ENCODE measurements around the gene TMA7B. TPM values are rescaled to one million over a fixed set of nuclear protein-coding genes. Genes with fewer than 3 reads are reported as not detected.

Gene TMA7B
- total and polyA plus RNA-seq, 10 of the 15 experiments (the other 5 are each of a cell fraction or from before 2014, with no cell fraction given), result 0.33 to 2.9 (median 1.8) TPM

DNA sequence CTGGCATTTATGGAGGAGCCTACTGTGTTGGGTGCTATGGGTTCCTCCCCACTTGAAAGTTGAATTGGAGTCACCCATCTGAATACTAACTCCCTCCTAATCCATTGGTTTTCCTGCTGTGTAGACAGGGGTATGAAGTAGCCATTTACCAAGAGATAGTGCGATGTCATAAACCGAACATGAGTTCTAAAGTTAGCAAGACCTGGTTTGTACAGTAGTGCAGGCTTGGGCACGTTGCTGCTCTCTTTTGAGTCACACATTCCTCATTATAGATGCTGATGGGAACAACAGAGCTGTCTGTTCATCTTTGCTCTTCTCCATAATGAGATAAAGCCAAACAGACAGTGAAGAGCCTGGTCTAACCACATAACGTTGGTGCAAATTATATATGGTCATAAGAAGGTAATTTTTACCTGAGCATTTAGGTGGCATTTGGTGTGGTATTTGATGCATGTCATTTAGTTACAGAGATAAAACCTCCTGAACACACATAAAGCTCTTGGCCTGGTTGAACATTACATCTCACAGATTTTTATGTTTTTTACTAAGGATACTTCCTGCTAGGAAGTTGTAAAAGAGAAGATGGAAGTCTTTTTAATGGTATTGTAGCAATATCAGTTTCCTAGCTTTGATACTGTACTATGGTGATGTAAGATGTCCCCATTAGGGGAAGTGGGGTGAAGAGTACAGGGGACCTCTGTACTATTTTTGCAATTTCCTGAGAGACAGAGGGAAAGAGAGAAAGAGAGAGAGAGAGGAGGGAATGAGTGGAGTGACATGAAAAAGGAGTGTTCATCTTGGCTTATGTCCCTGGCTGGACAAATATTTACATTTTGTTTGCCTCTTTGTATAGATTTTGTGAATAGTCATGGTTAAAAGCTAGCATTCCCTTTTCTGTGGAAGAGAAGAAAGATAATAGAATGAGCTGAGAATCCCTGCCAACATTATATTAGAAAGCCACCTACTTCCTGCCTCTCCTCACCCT lies 31.4 kb upstream of the TMA7B start:
- no peak for DNase-seq (ENCODE audit: low read depth, low spot score)
- Histone ChIP-seq H3K9ac (ENCODE audit: control insufficient read depth, insufficient read depth, low read length) (no peak overlapping the region), H3K79me2 (ENCODE audit: control insufficient read depth, insufficient read depth, low read length) (peaks cover 93% of the 10 kb centered on the region), H3K27me3 (replicated peaks in 1 of 2; ENCODE audit: control insufficient read depth in 2 of 2, insufficient read depth in 2 of 2, low read length in 1 of 2) (no peaks in the 10 kb centered on the region), H3K27ac (ENCODE audit: control insufficient read depth, insufficient read depth) (no peak overlapping the region), H3K4me2 (ENCODE audit: control insufficient read depth, insufficient read depth) (peak overlapping the region; percentile 10; the same call in 1 of the 2 replicates), H3K4me1 (ENCODE audit: control insufficient read depth, insufficient read depth, low read length) (peaks cover 33% of the 10 kb centered on the region), H4K20me1 (ENCODE audit: control insufficient read depth, insufficient read depth) (no peaks in the 10 kb centered on the region; the same call in 1 of the 2 replicates), H3K4me3 (no peak overlapping the region), H2AFZ (ENCODE audit: control insufficient read depth, low read depth, low read length) (no peak overlapping the region), H3K36me3 (ENCODE audit: control insufficient read depth in 2 of 2, insufficient read depth in 2 of 2, low read length in 1 of 2) (peaks cover 4 to 12% of the 10 kb centered on the region in 2 experiments), H3K9me3 (replicated peaks; ENCODE audit: control insufficient read depth, insufficient read depth, low read length) (no peaks in the 10 kb centered on the region)
- intact Hi-C loops (cut with micrococcal nuclease; ENCODE audit: unreplicated experiment), result no loop called here
- no peak for FAIRE-seq
- WGBS (ENCODE audit: insufficient coverage, insufficient replicate concordance, low lambda C conversion rate, missing lambda C conversion rate), result 70% methylated on average over 4 of the region's 4 CpGs
- in situ Hi-C loops (cut with MboI), result no loop called here
- ChIA-PET RAD21 (ENCODE audit: unreplicated experiment) (interaction anchor here (1.0 to 2.3 kb wide), 3 partner anchors 8 to 96 kb away, joined by 4 to 6 read pairs (median 4); no protein-coding TSS in a partner anchor), SMC1A (ENCODE audit: uncharacterized antibody, unreplicated experiment) (interaction anchor here (1.1 to 11.4 kb wide), 7 partner anchors 8 to 119 kb away, joined by 3 to 102 read pairs (median 4); no protein-coding TSS in a partner anchor), POLR2A (interaction anchor here (0.6 to 1.6 kb wide), 4 partner anchors 13 to 65 kb away, joined by 3 to 7 read pairs (median 3); no protein-coding TSS in a partner anchor), CTCF (interaction anchor here (0.7 to 3.1 kb wide), 5 partner anchors 8 to 96 kb away, joined by 3 to 11 read pairs (median 3); no protein-coding TSS in a partner anchor)
- no TSS peak for BruUV-seq (replicated peaks)
- TF ChIP-seq DPF2 (IDR thresholded peaks at IDR 0.05) (no peak), RUNX3 (IDR thresholded peaks at IDR 0.05; ENCODE audit: low read length) (peak; percentile 21; the same call in 1 of the 2 replicates), NFIC (IDR thresholded peaks at IDR 0.05; ENCODE audit: low read depth, low read length) (peak; percentile 29; the same call in 1 of the 2 replicates), MTA2 (IDR thresholded peaks at IDR 0.05; ENCODE audit: low read depth) (peak; percentile 20; the same call in 1 of the 2 replicates)
- ATAC-seq, result peak; percentile 24; the same call in 2 of the 3 replicates

DNA sequence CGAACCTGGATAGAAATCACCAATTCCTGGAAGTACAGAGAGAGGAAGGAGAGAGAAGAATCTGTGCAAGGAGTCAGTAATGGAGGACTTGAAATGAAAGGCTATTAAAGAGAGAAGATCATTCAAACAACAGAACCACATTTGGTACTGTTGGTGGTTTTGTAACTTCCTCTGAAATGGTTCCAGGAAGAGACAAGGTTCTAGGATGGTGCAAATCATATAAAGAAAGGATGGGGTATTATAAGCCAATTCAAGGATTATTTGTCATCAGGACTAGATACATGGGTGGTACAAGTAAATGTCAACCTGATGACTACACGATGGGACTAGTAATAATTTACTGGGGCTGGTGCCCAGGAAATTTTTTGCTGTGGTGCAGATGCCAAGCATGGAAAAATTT lies 28.9 kb upstream of the TMA7B start:
- ATAC-seq (no peak), DNase-seq (ENCODE audit: low read depth, low spot score) (no peak), FAIRE-seq (no peak)
- H3K27me3 ChIP-seq (replicated peaks in 1 of 2; ENCODE audit: control insufficient read depth in 2 of 2, insufficient read depth in 2 of 2, low read length in 1 of 2), result no peaks in the 10 kb centered on the region
- no TSS peak for BruUV-seq (replicated peaks)
- H2AFZ ChIP-seq (ENCODE audit: control insufficient read depth, low read depth, low read length), result no peak overlapping the region
- TF ChIP-seq PML (IDR thresholded peaks at IDR 0.05; ENCODE audit: low read length) (no peak), HCFC1 (IDR thresholded peaks at IDR 0.05; ENCODE audit: low read length) (no peak), CEBPB (IDR thresholded peaks at IDR 0.05; ENCODE audit: borderline replicate concordance in 1 of 2, low read depth in 2 of 2, low read length in 2 of 2) (no peak), LARP7 (IDR thresholded peaks at IDR 0.05) (no peak), MYC (IDR thresholded peaks at IDR 0.05; ENCODE audit: insufficient read depth, insufficient read length, insufficient replicate concordance, low read length, severe bottlenecking) (no peak)
- TF ChIP-seq, protein P1, sequence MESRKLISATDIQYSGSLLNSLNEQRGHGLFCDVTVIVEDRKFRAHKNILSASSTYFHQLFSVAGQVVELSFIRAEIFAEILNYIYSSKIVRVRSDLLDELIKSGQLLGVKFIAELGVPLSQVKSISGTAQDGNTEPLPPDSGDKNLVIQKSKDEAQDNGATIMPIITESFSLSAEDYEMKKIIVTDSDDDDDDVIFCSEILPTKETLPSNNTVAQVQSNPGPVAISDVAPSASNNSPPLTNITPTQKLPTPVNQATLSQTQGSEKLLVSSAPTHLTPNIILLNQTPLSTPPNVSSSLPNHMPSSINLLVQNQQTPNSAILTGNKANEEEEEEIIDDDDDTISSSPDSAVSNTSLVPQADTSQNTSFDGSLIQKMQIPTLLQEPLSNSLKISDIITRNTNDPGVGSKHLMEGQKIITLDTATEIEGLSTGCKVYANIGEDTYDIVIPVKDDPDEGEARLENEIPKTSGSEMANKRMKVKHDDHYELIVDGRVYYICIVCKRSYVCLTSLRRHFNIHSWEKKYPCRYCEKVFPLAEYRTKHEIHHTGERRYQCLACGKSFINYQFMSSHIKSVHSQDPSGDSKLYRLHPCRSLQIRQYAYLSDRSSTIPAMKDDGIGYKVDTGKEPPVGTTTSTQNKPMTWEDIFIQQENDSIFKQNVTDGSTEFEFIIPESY (IDR thresholded peaks at IDR 0.05), result no peak
- TF ChIP-seq, protein P2, sequence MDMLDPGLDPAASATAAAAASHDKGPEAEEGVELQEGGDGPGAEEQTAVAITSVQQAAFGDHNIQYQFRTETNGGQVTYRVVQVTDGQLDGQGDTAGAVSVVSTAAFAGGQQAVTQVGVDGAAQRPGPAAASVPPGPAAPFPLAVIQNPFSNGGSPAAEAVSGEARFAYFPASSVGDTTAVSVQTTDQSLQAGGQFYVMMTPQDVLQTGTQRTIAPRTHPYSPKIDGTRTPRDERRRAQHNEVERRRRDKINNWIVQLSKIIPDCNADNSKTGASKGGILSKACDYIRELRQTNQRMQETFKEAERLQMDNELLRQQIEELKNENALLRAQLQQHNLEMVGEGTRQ (IDR thresholded peaks at IDR 0.05; ENCODE audit: borderline replicate concordance, low read depth, low read length), result no peak
- CTCF ChIA-PET, result interaction anchor here (0.6 kb wide), 1 partner anchor 90 kb away, joined by 4 read pairs; no protein-coding TSS in a partner anchor
- H3K4me1 ChIP-seq (ENCODE audit: control insufficient read depth, insufficient read depth, low read length), result peaks cover 37% of the 10 kb centered on the region
- H4K20me1 ChIP-seq (ENCODE audit: control insufficient read depth, insufficient read depth), result no peaks in the 10 kb centered on the region; the same call in 1 of the 2 replicates
- RAD21 ChIA-PET (ENCODE audit: unreplicated experiment), result no interaction called here
- in situ Hi-C loops (cut with MboI) (no loop called here), intact Hi-C loops (cut with micrococcal nuclease; ENCODE audit: unreplicated experiment) (loop anchor here (10.0 kb wide), 2 partner anchors 94 to 296 kb away; no protein-coding TSS in a partner anchor)
- H3K4me2 ChIP-seq (ENCODE audit: control insufficient read depth, insufficient read depth), result no peak overlapping the region
- H3K36me3 ChIP-seq (ENCODE audit: control insufficient read depth in 2 of 2, insufficient read depth in 2 of 2, low read length in 1 of 2), result peaks cover 4 to 12% of the 10 kb centered on the region in 2 experiments
- H3K79me2 ChIP-seq (ENCODE audit: control insufficient read depth, insufficient read depth, low read length), result peaks cover 91% of the 10 kb centered on the region
- POLR2A ChIA-PET, result no interaction called here
- no peak overlapping the region for H3K4me3 ChIP-seq
- H3K9me3 ChIP-seq (replicated peaks; ENCODE audit: control insufficient read depth, insufficient read depth, low read length), result no peaks in the 10 kb centered on the region
- 28% methylated on average over 2 of the region's 2 CpGs for WGBS (ENCODE audit: insufficient coverage, insufficient replicate concordance, low lambda C conversion rate, missing lambda C conversion rate)
- H3K27ac ChIP-seq (ENCODE audit: control insufficient read depth, insufficient read depth), result no peak overlapping the region
- H3K9ac ChIP-seq (ENCODE audit: control insufficient read depth, insufficient read depth, low read length), result no peak overlapping the region
- SMC1A ChIA-PET (ENCODE audit: uncharacterized antibody, unreplicated experiment), result interaction anchor here (2.4 to 11.4 kb wide), 2 partner anchors 22 kb away, joined by 8 to 102 read pairs; no protein-coding TSS in a partner anchor

Measured in GM12878 (cell line).